GM19468 (cell line): ENCODE measurements around the gene ARHGAP21.

Source experiments
- ATAC-seq: cut with Tn5 transposase; IDR thresholded peaks from one replicate; pipeline ENCODE4 v1.9.1; 2021; ENCODE audit warnings: mild to moderate bottlenecking, moderate library complexity, moderate number of reproducible peaks; ENCODE audit not compliant: unreplicated experiment; ENCODE audit errors: extremely low read depth

The ARHGAP21 gene

GRCh38 chr10:24550680-24551079 is 173.0 kb downstream of the ARHGAP21 start:
- no peak for ATAC-seq

GRCh38 chr10:24545585-24545984 is 178.1 kb downstream of the ARHGAP21 start:
- no peak for ATAC-seq

- no peak for ATAC-seq
Observed at GRCh38 chr10:24544776-24545175, 178.9 kb downstream of the ARHGAP21 start.

- no peak for ATAC-seq
Observed at GRCh38 chr10:24542314-24543270, 181.1 kb downstream of the ARHGAP21 start.

GRCh38 chr10:24541239-24541753 is 182.4 kb downstream of the ARHGAP21 start:
- ATAC-seq: no peak

GRCh38 chr10:24536636-24537035 is 187.1 kb downstream of the ARHGAP21 start:
- ATAC-seq: no peak

- ATAC-seq: no peak
Observed at GRCh38 chr10:24533981-24534380, 189.7 kb downstream of the ARHGAP21 start.
